ENCODE measurements around the gene GPS1.

DNA sequence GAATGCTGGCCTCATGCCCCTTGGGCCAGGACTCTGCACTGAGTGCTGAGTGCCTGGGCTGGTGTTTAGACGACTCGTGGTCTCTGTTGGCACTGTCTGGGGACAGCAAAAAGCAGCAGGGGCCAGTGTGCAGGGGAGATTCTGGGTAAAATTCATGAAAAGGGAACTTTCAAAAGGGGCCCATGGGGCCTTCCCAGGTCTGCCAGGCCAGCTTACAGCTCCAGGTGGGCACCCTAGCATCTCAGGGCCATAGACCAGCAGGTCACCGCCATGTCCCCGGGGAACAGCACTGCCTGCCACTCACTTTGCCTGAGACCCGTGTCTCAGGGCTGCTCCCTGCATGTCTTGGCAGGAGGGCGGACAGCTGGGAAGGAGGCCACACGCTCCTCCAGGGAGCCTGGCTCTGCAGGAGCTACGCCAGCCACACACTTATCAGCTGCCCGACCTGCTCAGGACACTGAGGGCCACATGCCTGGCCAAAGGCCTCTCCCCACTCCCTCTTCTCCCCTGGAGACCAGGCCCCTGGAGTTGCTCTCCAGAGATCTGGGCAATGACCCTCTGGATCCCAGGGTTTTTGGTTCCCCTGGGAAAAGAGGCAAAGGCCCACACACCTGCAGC lies 55.1 kb downstream of the GPS1 start:
- TF ChIP-seq, protein P1, sequence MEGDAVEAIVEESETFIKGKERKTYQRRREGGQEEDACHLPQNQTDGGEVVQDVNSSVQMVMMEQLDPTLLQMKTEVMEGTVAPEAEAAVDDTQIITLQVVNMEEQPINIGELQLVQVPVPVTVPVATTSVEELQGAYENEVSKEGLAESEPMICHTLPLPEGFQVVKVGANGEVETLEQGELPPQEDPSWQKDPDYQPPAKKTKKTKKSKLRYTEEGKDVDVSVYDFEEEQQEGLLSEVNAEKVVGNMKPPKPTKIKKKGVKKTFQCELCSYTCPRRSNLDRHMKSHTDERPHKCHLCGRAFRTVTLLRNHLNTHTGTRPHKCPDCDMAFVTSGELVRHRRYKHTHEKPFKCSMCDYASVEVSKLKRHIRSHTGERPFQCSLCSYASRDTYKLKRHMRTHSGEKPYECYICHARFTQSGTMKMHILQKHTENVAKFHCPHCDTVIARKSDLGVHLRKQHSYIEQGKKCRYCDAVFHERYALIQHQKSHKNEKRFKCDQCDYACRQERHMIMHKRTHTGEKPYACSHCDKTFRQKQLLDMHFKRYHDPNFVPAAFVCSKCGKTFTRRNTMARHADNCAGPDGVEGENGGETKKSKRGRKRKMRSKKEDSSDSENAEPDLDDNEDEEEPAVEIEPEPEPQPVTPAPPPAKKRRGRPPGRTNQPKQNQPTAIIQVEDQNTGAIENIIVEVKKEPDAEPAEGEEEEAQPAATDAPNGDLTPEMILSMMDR (IDR thresholded peaks at IDR 0.05; ENCODE audit: insufficient read depth, low read depth, low read length), result no peak
- no peak for TF ChIP-seq EZH2 (IDR thresholded peaks at IDR 0.05; ENCODE audit: insufficient read depth, low read length)
